Panc1 (cell line): ENCODE measurements around the gene RFX8. TPM values are rescaled to one million over a fixed set of nuclear protein-coding genes. Genes with fewer than 3 reads are reported as not detected.

Experiments used
- ATAC-seq: fragments of 200-7000 bp; cut with Tn5 transposase; 2 replicates; pipeline ENCODE4 v1.9.1; 2020; ENCODE audit warnings: mild to moderate bottlenecking, moderate library complexity
- BruUV-seq: library from RNA; stranded (reverse); fragments of 400-500 nt; replicated peaks from 2 replicates; lab custom pipeline; 2021; lab: Mats Ljungman, UMichigan
- CTCF ChIA-PET: fragments of 300-600 bp; sonication (Branson Sonifier 250); formaldehyde crosslinking; loops from one replicate; lab custom pipeline; 2022; ENCODE audit warnings: antibody characterized with exemption; lab: Charles Lee
- POLR2A ChIA-PET: fragments of 300-600 bp; sonication (Branson Sonifier 250); formaldehyde crosslinking; loops from one replicate; lab custom pipeline; 2022; ENCODE audit warnings: antibody characterized with exemption; lab: Charles Lee
- DNase-seq: peaks from one replicate; pipeline ENCODE4 v3.0.0-alpha.2; 2010; ENCODE audit warnings: low read depth, low spot score
- H3K27ac ChIP-seq: 2 replicates; pipeline ENCODE4 v1.5.1; 2011; ENCODE audit warnings: mild to moderate bottlenecking, low read length, inconsistent platforms
- H3K27me3 ChIP-seq: fragments of 200-500 bp; sonication (Bioruptor generic); 2 replicates; pipeline ENCODE4 v1.6.0; 2014; ENCODE audit warnings: low read length, inconsistent platforms; ENCODE audit not compliant: control insufficient read depth, insufficient read depth
- H3K36me3 ChIP-seq: fragments of 200-500 bp; sonication (Bioruptor generic); 2 replicates; pipeline ENCODE4 v1.5.1; 2014; ENCODE audit warnings: inconsistent platforms, mild to moderate bottlenecking, low read length, moderate library complexity; ENCODE audit not compliant: control insufficient read depth, insufficient read depth
- H3K4me1 ChIP-seq: 2 replicates; pipeline ENCODE4 v1.5.1; 2011; ENCODE audit warnings: inconsistent platforms, mild to moderate bottlenecking, low read length, moderate library complexity; ENCODE audit not compliant: control insufficient read depth, insufficient read depth
- H3K4me3 ChIP-seq, 2 experiments: 2 replicates each; pipeline ENCODE4 v1.5.1; 2011 to 2012; ENCODE audit warnings: low read depth in 2 of 2, low read length in 2 of 2, mild to moderate bottlenecking in 2 of 2, inconsistent platforms in 1 of 2, moderate library complexity in 1 of 2
- H3K9me3 ChIP-seq: fragments of 200-500 bp; sonication (Bioruptor generic); 2 replicates; pipeline ENCODE4 v1.5.1; 2014; ENCODE audit warnings: low read depth, mild to moderate bottlenecking, inconsistent platforms, low read length, moderate library complexity; ENCODE audit not compliant: control insufficient read depth, insufficient read depth
- CTCF ChIP-seq: fragments of 450-650 bp; IDR thresholded peaks from 2 replicates; pipeline ENCODE4 v1.5.1; 2017; ENCODE audit warnings: mild to moderate bottlenecking
- POLR2AphosphoS5 ChIP-seq: IDR thresholded peaks from 2 replicates; pipeline ENCODE4 v1.6.1; 2012; ENCODE audit warnings: mild to moderate bottlenecking, low read depth, low read length, moderate library complexity
- REST ChIP-seq, 2 experiments: IDR thresholded peaks; 2 replicates each; pipeline ENCODE4 v1.6.1; 2011 to 2012; ENCODE audit warnings: low read depth in 2 of 2, control low read depth in 1 of 2, low read length in 1 of 2, mild to moderate bottlenecking in 1 of 2, moderate library complexity in 1 of 2; ENCODE audit not compliant: insufficient read depth in 1 of 2
- SIN3A ChIP-seq: IDR thresholded peaks from 2 replicates; pipeline ENCODE4 v1.6.1; 2012; ENCODE audit warnings: low read depth, mild to moderate bottlenecking, low read length, moderate library complexity, borderline replicate concordance; ENCODE audit not compliant: insufficient read depth
- TCF7L2 ChIP-seq: IDR thresholded peaks from 2 replicates; pipeline ENCODE4 v1.6.1; 2011; ENCODE audit warnings: mild to moderate bottlenecking, low read depth, low read length, inconsistent platforms
- in situ Hi-C: cut with HindIII; loops from 2 replicates; pipeline ENCODE4 v1.10.0; 2016; ENCODE audit warnings: low sequenced_read_pairs, low pct_unique_long_range_greater_than_20kb
- intact Hi-C: fragments of 100-400 bp; cut with micrococcal nuclease; formaldehyde crosslinking; loops from one replicate; pipeline ENCODE4 v1.10.0; 2022; ENCODE audit not compliant: unreplicated experiment
- total RNA-seq: library from RNA; stranded (reverse); gene quantifications from one replicate; pipeline ENCODE4 v1.2.1, GENCODE V29; 2021; ENCODE audit not compliant: unreplicated experiment

RFX8 gene
- total RNA-seq, 1 experiment from 2014 or later: not detected

GRCh38 chr2:101427743-101428142, 47.2 kb downstream of the RFX8 start:
- no peaks in the 10 kb centered on the region for H3K36me3 ChIP-seq
- no peak for ATAC-seq
- H3K9me3 ChIP-seq: no peaks in the 10 kb centered on the region
- no peak for DNase-seq
- no peak overlapping the region for H3K27ac ChIP-seq
- intact Hi-C loops: no loop called here
- no peaks in the 10 kb centered on the region for H3K4me1 ChIP-seq
- ChIA-PET POLR2A (no interaction called here), CTCF (no interaction called here)
- in situ Hi-C loops: no loop called here
- TF ChIP-seq REST (IDR thresholded peaks at IDR 0.05; ENCODE audit: insufficient read depth in 1 of 2, low read depth in 2 of 2, low read length in 1 of 2) (no peak), SIN3A (no peak), TCF7L2 (no peak), POLR2AphosphoS5 (no peak), CTCF (no peak)
- no TSS peak for BruUV-seq
- H3K27me3 ChIP-seq: no peaks in the 10 kb centered on the region; the same call in 1 of the 2 replicates
- H3K4me3 ChIP-seq: no peak overlapping the region

GRCh38 chr2:101427240-101427639, 47.7 kb downstream of the RFX8 start:
- TF ChIP-seq REST (IDR thresholded peaks at IDR 0.05; ENCODE audit: insufficient read depth in 1 of 2, low read depth in 2 of 2, low read length in 1 of 2) (no peak), CTCF (no peak), SIN3A (no peak), TCF7L2 (no peak), POLR2AphosphoS5 (no peak)
- in situ Hi-C loops: no loop called here
- ChIA-PET POLR2A (no interaction called here), CTCF (no interaction called here)
- intact Hi-C loops: no loop called here
- BruUV-seq: no TSS peak
- DNase-seq: no peak
- Histone ChIP-seq H3K4me1 (no peaks in the 10 kb centered on the region), H3K36me3 (no peaks in the 10 kb centered on the region), H3K9me3 (no peaks in the 10 kb centered on the region), H3K27me3 (no peaks in the 10 kb centered on the region; the same call in 1 of the 2 replicates), H3K27ac (no peak overlapping the region), H3K4me3 (no peak overlapping the region)
- ATAC-seq: no peak
